GM19043 (cell line): ENCODE measurements around the gene HS6ST3.

Experiments
- ATAC-seq: cut with Tn5 transposase; IDR thresholded peaks from one replicate; pipeline ENCODE4 v1.9.1; 2021; ENCODE audit warnings: low read depth; ENCODE audit not compliant: unreplicated experiment

HS6ST3 gene

DNA sequence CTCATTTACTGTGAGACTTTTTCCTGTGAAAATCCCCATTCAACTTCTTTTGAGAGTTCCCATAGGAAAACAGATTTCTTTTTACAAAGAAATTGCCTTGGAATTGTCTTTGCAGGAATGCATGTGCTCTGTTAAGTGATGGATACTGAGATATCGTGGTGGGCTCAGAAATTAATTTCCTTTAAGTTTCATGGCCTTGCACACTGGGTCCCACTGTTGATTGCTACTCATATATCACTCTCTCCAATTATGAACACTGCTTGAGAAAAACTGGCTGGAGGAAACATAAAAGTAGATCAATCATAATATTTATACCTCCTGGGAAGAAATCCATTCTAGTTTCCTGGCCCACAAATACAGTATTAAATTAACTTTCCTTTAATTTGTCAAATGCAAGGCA lies 773.1 kb downstream of the HS6ST3 start:
- no peak for ATAC-seq

- no peak for ATAC-seq
These were observed 781.6 kb downstream of the HS6ST3 start for GRCh38 chr13:96871469-96871868.

GRCh38 chr13:96880419-96880818 lies 790.5 kb downstream of the HS6ST3 start:
- ATAC-seq = no peak
